HG03571 (cell line): ENCODE data around the gene CDCA7.
"Not testable (repeated sequence)": the region's sequence is repeated elsewhere in the genome, so short reads cannot be mapped to it uniquely, and the experiment has no call there.

Experiments
- ATAC-seq: cut with Tn5 transposase; IDR thresholded peaks from one replicate; pipeline ENCODE4 v1.9.1; 2021; ENCODE audit not compliant: unreplicated experiment

The CDCA7 gene

DNA sequence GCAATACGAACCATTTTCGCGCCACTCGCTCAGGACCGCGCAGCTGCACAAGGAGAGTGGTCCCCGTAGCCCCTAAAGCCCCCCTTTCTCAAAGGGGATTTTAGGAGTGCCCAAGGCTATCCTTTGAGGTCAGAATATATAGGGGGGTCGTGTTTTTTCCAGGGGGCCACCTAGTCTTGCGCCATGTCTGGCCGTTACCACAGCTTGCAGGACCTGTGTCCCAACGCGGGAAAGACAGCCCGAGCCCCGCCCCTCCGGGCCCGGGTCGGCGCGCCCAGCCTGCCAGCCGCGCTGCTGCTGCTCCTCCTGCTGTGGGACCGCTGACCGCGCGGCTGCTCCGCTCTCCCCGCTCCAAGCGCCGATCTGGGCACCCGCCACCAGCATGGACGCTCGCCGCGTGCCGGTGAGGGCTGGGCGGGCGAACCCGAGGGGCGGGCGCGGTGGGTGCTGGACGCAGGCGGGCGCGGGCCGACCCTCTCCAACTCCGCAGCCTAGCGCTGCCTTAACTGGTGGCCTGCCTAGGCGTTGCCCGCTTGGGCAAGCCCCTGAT, at the start of gene CDCA7:
Gene CDCA7, plus strand, starts transcription at position 291 of the 550 bp plus-strand sequence. Its CDS starts 92 bp downstream, at position 383.
- ATAC-seq: peak; percentile 49

DNA sequence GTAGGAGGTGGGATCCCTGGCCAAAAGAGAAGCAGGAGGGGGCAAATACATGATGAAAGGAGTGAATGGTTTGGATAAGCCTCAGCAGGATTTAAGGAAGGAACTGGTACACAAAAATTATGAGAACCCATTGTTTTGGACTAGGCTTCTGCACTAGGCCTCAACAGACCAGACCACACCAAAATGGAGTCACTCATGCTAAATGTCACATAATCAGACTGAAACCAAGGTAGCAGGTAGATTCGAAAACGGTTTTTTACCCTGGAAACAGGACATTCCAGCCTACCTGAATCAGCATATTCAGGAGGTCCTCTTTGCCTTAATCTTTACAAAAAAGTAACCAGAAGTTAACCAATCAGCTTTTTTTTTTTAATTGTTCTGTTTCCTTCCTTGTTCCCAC, 49.4 kb upstream of the CDCA7 start:
- ATAC-seq: no peak

DNA sequence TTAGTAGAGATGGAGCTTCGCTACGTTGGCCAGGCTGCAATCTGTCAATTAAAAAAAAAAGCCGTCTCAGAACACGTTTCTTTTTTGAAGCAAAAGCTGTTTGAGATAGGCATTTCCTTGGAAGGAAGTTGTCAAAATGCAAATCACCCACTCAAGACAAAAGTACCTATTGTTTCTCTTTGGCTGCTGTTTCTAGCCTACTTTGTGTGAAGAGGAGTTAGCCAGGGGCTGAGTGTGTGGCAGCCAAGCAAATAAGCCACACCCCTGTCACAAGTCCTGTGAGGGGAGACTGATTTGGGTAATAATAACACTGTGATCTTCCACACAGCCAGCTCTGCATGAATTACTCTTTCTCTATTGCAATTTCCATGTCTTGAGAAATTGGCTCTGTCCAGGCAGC, 47.4 kb upstream of the CDCA7 start:
- peak; percentile 91 for ATAC-seq

DNA sequence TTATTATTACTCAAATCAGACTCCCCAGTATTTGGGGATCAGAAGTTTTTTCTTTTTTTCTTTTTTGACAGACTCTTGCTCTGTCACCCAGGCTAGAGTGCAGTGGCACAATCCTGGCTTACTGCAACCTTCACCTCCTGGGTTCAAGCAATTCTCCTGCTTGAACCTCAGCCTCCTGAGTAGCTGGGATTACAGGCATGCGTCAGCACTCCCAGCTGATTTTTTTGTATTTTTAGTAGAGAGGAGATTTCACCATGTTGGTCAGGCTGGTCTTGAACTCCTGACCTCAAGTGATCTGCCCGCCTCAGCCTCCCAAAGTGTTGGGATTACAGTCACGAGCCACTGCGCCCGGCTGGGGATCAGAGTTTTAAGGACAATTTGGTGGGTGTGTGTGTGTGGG, 45.3 kb upstream of the CDCA7 start:
- not testable (repeated sequence) for ATAC-seq

DNA sequence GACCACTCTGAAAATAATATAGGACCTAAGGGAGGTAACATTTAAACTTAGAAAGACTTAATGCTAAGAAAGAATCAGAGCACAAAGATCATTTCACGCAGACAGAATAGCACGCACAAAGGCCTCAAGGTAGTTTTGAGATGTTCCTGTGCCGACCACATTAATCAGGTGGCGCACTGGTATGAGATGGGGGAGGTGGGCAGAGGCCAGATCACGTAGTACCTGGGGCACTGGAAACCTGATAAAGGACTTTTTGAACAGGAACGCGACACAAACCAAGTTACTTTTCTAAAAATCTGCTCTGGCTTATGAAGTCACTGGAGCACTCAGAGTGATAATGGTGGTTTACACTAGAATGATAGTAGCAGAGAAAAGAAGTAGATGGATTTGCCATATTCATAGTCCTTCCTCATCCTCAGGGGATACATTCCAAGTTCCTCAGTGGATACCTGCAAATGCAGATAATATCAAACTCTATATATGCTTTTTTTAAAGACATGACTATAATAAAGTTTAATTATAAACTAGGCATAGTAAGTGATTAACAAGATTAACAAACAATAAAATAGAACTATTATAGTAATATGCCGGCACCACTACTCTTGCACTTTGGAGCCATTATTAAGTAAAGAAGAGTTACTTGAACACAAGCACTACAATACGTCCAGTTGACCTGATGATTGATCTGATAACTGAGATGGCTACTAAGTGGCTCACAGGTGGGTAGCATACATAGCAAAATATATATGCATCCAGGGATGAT, 42.6 kb upstream of the CDCA7 start:
- no peak for ATAC-seq

DNA sequence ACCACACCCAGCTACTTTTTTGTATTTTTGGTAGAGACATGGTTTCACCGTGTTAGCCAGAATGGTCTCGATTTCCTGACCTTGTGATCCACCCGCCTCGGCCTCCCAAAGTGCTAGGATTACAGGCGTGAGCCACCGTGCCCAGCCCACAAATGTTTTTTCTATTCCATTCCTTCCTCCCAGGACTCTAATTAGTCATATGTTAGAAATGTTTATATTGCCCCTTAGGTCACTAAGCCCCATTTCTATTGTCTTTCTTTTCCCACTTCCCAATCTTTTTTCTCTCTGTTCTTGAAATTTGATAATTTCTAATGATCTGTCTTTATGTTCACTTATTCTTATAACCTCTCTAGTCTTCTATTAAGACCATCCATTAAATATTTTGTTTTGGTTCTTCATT, 31.3 kb upstream of the CDCA7 start:
- no peak for ATAC-seq

DNA sequence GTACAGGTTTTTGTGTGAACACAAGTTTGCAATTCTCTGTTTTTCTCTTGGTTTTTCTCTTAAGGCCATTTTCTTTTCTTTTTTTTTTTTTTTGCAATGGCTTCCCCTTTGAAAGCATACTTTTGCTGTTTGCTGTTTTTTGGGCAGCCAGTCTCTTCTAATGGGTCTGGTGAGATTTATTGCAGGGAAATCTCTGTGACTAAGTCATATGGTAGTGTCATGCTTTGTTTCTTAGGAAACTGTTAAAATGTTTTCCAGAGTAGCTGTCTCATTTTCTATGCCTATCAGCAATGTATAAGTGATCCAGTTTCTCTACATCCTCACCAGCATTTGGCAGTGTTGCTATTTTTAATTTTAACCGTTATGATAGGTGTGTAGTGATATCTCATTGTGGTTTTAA, 27.9 kb upstream of the CDCA7 start:
- no peak for ATAC-seq

DNA sequence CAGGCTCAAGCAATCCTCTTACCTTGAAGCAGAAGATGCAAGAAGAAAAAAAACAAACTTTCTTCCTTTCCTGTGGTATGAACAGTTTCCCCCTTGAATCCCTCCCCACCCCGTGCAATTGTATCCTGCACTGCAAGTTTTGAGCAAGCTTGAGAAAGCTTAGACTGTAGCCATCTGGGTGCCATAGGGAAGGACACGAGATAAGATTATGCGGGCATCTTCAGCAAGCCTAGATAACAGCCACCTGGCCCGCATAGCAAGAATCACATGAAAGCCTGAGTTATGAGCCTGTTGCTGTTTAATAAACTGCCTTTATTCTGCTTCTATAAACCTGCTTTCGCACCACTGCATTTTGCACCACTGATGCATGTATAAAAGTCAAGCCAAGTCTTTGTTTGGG, 27.3 kb upstream of the CDCA7 start:
- no peak for ATAC-seq

DNA sequence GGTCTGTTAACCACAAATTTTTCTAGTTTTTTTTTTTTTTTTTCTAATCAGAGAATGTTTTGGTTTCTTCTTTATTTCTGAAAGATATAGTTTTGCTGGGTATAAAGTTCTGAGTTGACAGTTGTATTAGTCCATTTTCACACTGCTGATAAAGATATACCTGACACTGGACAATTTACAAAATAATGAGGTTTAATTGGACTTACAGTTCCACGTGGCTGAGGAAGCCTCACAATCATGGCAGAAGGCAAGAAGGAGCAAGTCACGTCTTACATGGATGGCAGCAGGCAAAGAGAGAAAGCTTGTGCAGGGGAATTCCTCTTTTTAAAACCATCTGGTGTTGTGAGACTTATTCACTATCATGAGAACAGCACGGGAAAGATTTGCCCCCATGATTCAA, 21.7 kb upstream of the CDCA7 start:
- ATAC-seq: not testable (repeated sequence)

DNA sequence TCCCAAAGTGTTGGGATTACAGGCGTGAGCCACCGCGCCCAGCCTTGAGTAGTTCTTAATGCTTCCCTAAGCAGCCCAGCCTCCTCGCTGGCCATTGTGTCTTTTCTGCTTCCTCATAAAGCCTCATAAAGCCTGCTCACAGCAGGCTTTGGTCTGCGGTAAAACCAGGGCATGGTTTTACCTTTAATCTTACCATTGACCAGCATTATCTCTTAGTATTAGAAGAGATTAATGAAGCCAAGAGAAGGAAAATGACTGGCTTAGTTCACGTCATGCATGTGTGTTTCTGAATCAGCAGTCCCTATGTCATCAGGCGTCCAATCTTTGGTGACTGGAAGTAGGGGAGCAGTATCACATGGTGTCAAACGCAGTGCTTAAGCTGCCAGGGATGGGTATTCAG, 14.9 kb upstream of the CDCA7 start:
- no peak for ATAC-seq

DNA sequence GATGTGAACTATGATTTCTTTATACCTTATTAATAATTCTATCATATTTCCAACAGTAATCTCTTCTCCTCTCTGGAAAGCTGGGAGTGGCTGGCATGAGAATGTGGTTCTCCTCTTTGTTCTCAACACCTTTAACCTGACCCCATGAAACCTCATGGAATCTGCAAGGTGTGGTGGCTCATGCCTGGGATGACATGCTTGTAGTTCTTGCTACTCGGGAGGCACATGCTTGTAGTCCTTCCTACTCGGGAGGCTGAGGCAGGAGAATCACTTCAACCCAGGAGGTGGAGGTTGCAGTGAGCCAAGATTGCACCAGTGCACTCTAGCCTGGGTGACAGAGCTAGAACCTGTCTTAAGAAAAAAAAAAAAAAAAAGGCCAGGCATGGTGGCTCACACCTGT, 10.8 kb upstream of the CDCA7 start:
- ATAC-seq: no peak

DNA sequence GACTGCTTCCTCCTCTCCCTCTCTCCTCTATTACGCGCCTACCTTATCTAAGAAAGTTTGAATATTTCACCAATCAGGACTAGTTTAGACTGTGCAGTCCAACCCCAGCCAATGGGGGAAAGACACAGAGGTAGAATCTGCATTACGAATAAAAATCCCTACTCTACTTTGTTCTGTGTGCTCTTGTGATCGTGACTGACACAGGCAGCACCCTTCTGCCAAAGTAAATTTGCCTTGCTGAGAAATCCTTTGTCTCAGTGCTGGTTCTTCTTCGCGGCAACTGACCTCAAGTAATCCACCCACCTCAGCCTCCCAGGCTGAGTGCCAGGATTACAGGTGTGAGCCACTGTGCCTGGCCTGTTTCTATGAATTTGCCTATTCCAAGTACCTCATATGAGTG, 8.6 kb upstream of the CDCA7 start:
- ATAC-seq: no peak

DNA sequence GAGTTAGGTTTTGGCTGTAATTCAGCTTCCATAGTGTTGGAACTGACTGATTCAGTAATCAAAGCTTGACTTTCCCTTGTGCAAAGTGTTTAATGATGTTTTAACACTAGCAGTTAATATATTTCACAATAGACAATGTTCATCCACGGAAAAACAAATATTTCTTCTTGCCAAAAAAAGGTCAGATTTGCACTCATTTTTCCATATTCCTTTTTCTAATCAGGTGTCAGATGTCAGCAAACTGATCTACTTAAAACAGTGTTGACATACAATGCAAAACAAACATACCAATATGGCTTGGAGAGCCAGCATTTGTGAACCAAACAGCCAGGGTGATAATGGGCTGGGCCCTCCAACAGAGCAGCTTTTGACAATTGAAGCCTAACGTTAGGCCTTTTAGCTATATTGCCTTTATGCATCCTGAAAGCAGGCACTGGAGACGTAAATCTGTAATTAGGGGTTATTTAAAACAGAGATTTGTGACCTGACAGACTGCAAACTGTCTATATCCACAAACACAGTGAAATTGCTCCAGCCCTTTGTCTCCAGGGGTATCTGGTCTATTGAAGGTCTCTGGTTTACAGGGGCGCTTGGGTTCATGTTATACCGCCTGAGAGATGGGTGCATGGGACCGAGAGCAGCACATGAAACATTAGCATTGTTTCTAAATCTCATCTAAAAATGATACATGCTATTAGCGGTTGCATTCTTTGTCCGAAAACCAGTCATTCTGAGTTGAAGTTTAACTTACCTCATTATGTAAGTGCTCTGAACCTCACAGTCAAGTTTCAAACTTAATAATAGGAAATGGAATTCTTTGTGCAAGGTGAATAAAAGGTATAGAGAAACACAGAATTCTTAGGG, 7.1 kb upstream of the CDCA7 start:
- no peak for ATAC-seq

DNA sequence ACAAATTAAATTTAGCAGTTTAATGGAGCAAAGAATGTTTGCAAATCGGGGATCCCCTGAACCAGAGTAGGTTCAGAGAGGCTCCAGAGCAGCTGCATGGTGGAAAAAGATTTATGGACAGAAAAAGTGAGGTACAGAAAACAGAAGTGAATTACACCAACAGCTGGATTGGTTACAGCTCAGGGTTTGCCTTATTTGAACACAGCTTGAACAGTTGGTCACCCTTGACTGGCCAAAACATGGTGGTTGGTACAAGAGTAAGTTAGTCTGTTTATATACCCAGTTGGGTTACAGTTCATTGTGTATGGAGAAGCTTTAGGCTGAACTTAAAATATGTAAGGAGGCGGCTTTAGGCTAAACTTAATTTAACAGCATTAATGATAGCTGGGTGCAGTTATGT, 5.4 kb upstream of the CDCA7 start:
- ATAC-seq: no peak

DNA sequence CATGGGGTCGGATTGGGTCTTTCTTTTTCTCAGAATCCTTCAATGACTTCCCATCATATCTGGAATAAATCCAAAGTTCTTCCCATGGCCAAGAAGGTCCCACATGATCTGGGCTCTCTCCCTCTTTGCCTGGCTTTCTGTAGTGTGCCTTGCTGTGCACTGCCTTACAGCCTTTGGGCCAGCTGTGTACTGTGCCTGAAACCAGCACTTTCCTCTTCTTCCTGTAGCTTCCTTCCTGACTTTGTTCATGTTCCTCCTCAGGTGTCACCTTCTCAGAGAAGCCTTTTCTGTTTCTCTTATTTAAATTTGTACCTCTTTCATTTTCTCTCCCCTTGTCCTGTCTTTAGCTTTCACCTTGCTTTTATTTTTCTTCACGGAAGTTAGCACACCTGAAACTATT, 4.3 kb upstream of the CDCA7 start:
- ATAC-seq: no peak

DNA sequence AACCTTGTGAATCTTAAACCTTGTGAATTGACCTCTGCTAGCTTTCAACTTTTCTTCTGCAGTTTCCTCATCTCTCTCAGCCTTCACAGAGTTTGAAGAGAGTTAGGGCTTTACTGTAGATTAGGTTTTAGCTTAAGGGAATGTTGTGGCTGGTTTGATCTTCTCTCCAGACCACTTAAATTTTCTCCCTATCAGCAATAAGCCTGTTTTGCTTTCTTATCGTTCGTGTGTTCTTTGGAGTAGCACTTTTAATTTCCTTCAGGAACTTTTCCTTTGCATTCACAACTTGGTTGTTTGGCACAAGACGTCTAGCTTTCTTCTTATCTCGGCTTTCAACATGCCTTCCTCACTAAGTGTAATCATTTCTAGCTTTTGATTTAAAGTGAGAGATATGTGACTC, 2.8 kb upstream of the CDCA7 start:
- no peak for ATAC-seq

DNA sequence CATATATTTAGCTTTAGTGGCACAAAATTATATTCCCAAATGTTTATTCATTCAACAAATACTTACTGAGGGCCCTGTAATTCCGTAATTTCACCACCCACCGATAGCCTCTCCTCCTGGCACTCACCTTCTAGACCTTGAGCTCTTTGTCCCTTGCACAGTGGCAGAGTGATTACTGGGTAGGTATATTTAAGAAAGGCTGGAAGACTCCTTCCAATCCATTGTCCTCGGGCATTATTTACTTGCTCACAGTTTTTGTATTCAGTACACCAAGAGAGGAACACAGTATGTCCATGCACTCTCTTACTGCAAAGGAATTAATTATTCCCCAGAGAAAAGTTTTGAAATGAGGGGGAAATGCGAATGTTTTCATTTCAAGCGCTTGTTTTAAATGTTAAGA, 1.1 kb upstream of the CDCA7 start:
- no peak for ATAC-seq

DNA sequence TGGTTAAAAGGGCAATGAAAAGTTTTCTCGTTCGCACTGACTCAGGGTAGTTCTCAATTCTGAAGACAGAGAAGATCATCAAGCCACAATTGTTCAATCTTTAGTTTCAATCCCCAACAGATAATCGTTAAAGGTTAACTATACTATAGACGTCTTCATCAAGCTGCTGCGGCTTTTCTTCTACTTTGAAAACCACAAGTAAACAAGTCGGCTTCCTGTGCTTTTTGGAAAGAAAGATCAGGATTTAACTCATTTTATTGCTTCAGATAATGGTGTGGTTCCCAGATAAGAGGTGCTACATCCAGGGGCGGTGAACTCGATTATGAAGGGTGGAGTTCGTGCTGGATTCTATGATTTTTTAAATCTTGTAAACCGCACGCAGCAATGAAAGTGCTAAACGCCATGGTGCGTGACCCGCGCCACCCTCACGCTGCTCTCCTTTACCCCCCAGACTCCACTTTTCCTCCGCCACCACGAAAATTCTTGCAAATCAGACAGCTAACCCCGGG, 545 bp upstream of the CDCA7 start:
- ATAC-seq: peak; percentile 56

DNA sequence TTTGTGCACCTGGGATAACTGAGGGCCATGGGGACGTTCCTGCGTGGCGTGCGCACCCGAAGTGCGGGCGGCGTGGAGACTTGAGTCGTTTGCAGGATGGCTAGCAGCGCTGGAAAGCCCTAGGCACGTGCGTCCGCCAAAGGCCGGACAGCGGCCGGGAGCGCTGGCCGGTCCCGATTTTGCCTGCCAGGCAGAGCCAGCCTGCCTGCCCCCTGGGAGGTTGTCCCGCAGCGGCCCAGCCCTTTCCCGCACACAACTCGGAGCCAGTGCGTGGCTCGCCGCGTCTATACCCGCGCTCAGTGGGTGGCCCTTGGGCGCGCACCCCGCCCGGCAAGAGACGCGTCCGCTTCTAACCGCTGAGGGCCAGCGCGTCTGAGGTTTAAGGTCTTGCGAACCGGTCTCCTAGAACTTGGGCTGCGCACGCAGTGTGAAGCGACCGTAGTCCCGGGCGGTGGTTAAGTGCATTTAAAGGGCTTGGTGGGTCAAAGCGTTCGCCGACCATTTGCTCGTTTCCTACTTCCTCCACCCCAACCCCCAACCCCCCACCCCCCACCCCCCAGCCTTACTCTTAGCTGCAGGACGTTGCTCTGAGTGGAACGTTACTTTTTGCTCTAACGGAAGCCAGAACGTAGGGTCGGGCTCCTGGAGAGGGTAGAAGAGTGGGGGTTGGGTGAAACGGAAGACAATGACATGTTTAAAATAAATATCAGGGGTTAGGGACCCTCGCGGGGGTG, 627 bp downstream of the CDCA7 start:
- ATAC-seq: peak; percentile 34

DNA sequence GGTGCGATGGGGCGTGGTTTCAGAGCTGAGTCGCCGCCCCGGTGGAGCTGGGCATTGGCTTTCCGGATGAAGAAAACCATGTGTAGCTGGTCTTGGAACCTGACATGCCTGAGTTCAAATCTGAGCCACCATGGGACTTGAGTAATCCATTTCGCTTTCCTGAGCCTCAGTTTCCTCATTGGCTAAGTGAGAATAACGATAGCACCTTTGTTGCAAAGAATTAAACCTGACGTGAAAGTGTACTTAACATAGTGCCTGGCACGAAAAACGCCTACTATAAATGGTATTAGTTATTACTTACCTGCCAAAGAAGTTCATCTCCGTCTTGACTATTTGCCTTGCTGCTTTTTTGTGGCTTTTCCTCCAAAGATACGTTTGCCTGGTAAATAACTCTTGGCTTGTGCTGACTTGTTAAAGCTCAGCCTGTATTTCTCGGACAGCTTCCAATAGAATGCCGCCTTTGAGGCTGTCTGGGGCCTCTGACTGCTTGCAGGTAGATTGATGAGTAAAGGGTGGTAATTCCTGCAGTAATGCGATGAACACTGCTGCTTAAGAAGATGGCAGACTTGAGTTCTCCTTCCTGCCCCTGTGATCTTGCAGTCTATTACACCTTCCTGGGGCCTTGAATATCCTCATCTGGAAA, 1.3 kb downstream of the CDCA7 start:
- ATAC-seq: no peak

DNA sequence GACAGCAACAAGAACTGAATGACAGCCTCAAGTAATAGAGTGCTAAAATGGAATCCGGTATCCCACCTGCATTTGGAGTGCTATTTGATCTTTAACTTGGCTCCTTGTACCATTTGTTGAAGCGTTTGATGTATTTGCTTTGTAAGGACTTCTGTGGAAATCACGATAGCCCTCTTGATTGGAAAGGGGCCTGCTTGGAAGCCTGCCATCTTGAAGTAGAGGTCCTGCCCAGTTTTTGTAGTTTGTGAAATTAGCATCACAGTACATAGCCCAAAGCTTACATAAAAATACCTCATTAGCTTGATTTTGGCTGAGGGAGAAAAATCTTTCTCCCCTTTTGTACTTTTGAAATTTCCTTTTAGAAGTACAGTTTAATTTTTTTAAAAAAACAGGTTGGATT, 2.7 kb downstream of the CDCA7 start:
- ATAC-seq: no peak
